SU-DHL-6 (cell line): ENCODE measurements around the gene ST6GALNAC4.
"Not testable (repeated sequence)": the region's sequence is repeated elsewhere in the genome, so short reads cannot be mapped to it uniquely, and the experiment has no call there.

Experiments
- H2AFZ ChIP-seq: fragments of 200-600 bp; sonication (generic); 2 replicates; pipeline ENCODE4 v1.6.1; 2014; ENCODE audit warnings: low read depth, mild to moderate bottlenecking, moderate library complexity, mixed read lengths, antibody characterized with exemption, low read length; ENCODE audit not compliant: severe bottlenecking
- H3F3A ChIP-seq: fragments of 200-600 bp; shearing (Covaris generic); 2 replicates; pipeline ENCODE4 v1.6.0; 2016; ENCODE audit warnings: antibody characterized with exemption, mild to moderate bottlenecking; ENCODE audit not compliant: insufficient read depth
- H3K27ac ChIP-seq: fragments of 200-600 bp; sonication (generic); 2 replicates; pipeline ENCODE4 v1.5.1; 2016; ENCODE audit warnings: low read depth, mild to moderate bottlenecking, low read length, moderate library complexity, mixed read lengths
- H3K27me3 ChIP-seq: fragments of 200-600 bp; sonication (generic), shearing (Covaris generic); 2 replicates; pipeline ENCODE4 v1.6.0; 2014; ENCODE audit warnings: mild to moderate bottlenecking, low read length
- H3K36me3 ChIP-seq: fragments of 200-600 bp; sonication (generic); 2 replicates; pipeline ENCODE4 v1.6.1; 2014; ENCODE audit warnings: mild to moderate bottlenecking, low read length, mixed read lengths
- H3K4me2 ChIP-seq: fragments of 300-600, 200-600 bp; shearing (Covaris generic), sonication (generic); 2 replicates; pipeline ENCODE4 v1.6.0; 2014; ENCODE audit warnings: low read length, low read depth, mild to moderate bottlenecking; ENCODE audit not compliant: poor library complexity, severe bottlenecking
- H3K4me3 ChIP-seq: fragments of 200-600 bp; sonication (generic); 2 replicates; pipeline ENCODE4 v1.5.1; 2014; ENCODE audit warnings: antibody characterized with exemption, low read length, mild to moderate bottlenecking, mixed read lengths; ENCODE audit not compliant: insufficient read depth, poor library complexity, severe bottlenecking
- H3K79me2 ChIP-seq: fragments of 200-600 bp; sonication (generic); 2 replicates; pipeline ENCODE4 v1.6.1; 2014; ENCODE audit warnings: mild to moderate bottlenecking, low read length, moderate library complexity; ENCODE audit not compliant: insufficient read depth
- H3K9ac ChIP-seq: fragments of 200-600 bp; sonication (generic); 2 replicates; pipeline ENCODE4 v1.7.0; 2014; ENCODE audit warnings: mild to moderate bottlenecking, low read length
- H3K9me2 ChIP-seq: fragments of 200-600 bp; sonication (generic); replicated peaks from 2 replicates; pipeline ENCODE4 v1.6.1; 2014; ENCODE audit warnings: low read length; ENCODE audit not compliant: insufficient read depth
- H3K9me3 ChIP-seq: fragments of 200-600 bp; sonication (generic); 2 replicates; pipeline ENCODE4 v1.6.1; 2014; ENCODE audit warnings: low read length, mixed read lengths; ENCODE audit not compliant: insufficient read depth
- H4K20me1 ChIP-seq: fragments of 200-600 bp; sonication (generic); 2 replicates; pipeline ENCODE4 v1.6.1; 2014; ENCODE audit warnings: low read depth, mild to moderate bottlenecking, antibody characterized with exemption, low read length, moderate library complexity, mixed read lengths
- CTCF ChIP-seq: fragments of 200-600 bp; sonication (generic); IDR thresholded peaks from one replicate; pipeline ENCODE4 v1.5.1; 2017; ENCODE audit warnings: antibody characterized with exemption, mild to moderate bottlenecking, low read length, moderate library complexity; ENCODE audit not compliant: insufficient read depth, poor library complexity, severe bottlenecking
- EZH2phosphoT487 ChIP-seq: fragments of 200-600 bp; sonication (generic), shearing (Covaris generic); conservative IDR thresholded peaks from 2 replicates; pipeline ENCODE4 v1.6.1; 2018; ENCODE audit warnings: mild to moderate bottlenecking, antibody characterized with exemption, low read length, moderate library complexity, mixed read lengths

ST6GALNAC4 gene

GRCh38 chr9:127870153-127870491 lies 46.7 kb downstream of the ST6GALNAC4 start:
- H3K4me3 ChIP-seq, H3F3A ChIP-seq, H3K36me3 ChIP-seq, H3K27me3 ChIP-seq, H3K4me2 ChIP-seq, H3K9ac ChIP-seq, H4K20me1 ChIP-seq, H3K79me2 ChIP-seq, H2AFZ ChIP-seq, H3K9me2 ChIP-seq, H3K27ac ChIP-seq, H3K9me3 ChIP-seq: not testable (repeated sequence)
- TF ChIP-seq CTCF = peak; percentile 1

- Histone ChIP-seq H3K27ac (no peak overlapping the region), H4K20me1 (no peaks in the 10 kb centered on the region), H3K4me3 (no peak overlapping the region), H3K9me2 (no peaks in the 10 kb centered on the region), H3K9ac (no peak overlapping the region), H3K79me2 (no peaks in the 10 kb centered on the region), H2AFZ (no peak overlapping the region), H3K9me3 (no peaks in the 10 kb centered on the region), H3K4me2 (no peak overlapping the region), H3K27me3 (no peaks in the 10 kb centered on the region), H3F3A (no peaks in the 10 kb centered on the region), H3K36me3 (no peaks in the 10 kb centered on the region)
- TF ChIP-seq CTCF (peak; percentile 82), EZH2phosphoT487 (no peak)
Observed at GRCh38 chr9:127869310-127870152, 47.3 kb downstream of the ST6GALNAC4 start.

GRCh38 chr9:127868278-127868902 lies 48.5 kb downstream of the ST6GALNAC4 start:
- Histone ChIP-seq H2AFZ (no peak overlapping the region), H3K9me2 (no peaks in the 10 kb centered on the region), H3K9me3 (no peaks in the 10 kb centered on the region), H3K36me3 (no peaks in the 10 kb centered on the region), H3K4me2 (no peak overlapping the region), H3K79me2 (no peaks in the 10 kb centered on the region), H3K4me3 (no peak overlapping the region), H4K20me1 (no peaks in the 10 kb centered on the region), H3K27ac (no peak overlapping the region), H3K27me3 (no peaks in the 10 kb centered on the region), H3F3A (no peaks in the 10 kb centered on the region), H3K9ac (no peak overlapping the region)
- TF ChIP-seq CTCF (no peak), EZH2phosphoT487 (no peak)
